H1 (cell line): ENCODE measurements around the gene NR4A2. TPM values are rescaled to one million over a fixed set of nuclear protein-coding genes. Genes with fewer than 3 reads are reported as not detected.

Source experiments
- CTCF ChIA-PET: fragments of 300-600 bp; sonication (Branson Sonifier 250); formaldehyde crosslinking; loops from one replicate; lab custom pipeline; 2021; ENCODE audit not compliant: partially characterized antibody; lab: Charles Lee
- POLR2A ChIA-PET: fragments of 300-600 bp; sonication (Branson Sonifier 250); formaldehyde crosslinking; loops from one replicate; lab custom pipeline; 2021; ENCODE audit warnings: inconsistent platforms; ENCODE audit not compliant: partially characterized antibody; lab: Charles Lee
- DNase-seq, 2 experiments: peaks; one replicate each; pipeline versions ENCODE4 v3.0.0 to v3.0.0-alpha.2; 2010 to 2022; ENCODE audit warnings: low spot score in 2 of 2, low read depth in 1 of 2, mixed read lengths in 1 of 2
- FAIRE-seq: peaks from 2 replicates; lab custom pipeline; 2011; peaks lifted over from hg19 to GRCh38; lab: Jason Lieb, UNC
- H2AFZ ChIP-seq: 2 replicates; pipeline ENCODE4 v1.8.1; 2012; ENCODE audit warnings: low read length, inconsistent platforms
- H2AK5ac ChIP-seq: 2 replicates; pipeline ENCODE4 v1.6.1; 2013; ENCODE audit warnings: low read depth, low read length
- H2BK120ac ChIP-seq: replicated peaks from 2 replicates; pipeline ENCODE3; 2013; ENCODE audit warnings: low read depth, low read length, inconsistent platforms
- H2BK12ac ChIP-seq: 2 replicates; pipeline ENCODE4 v1.6.1; 2013; ENCODE audit warnings: low read depth, low read length
- H2BK15ac ChIP-seq: 2 replicates; pipeline ENCODE4 v1.6.1; 2013; ENCODE audit warnings: low read length
- H2BK20ac ChIP-seq: 2 replicates; pipeline ENCODE4 v1.6.1; 2013; ENCODE audit warnings: low read length
- H2BK5ac ChIP-seq: 2 replicates; pipeline ENCODE4 v1.6.1; 2013; ENCODE audit warnings: low read depth, low read length
- H3K14ac ChIP-seq: 2 replicates; pipeline ENCODE4 v1.6.1; 2013; ENCODE audit warnings: inconsistent platforms; ENCODE audit not compliant: insufficient read length
- H3K18ac ChIP-seq: 2 replicates; pipeline ENCODE4 v1.6.1; 2013; ENCODE audit warnings: low read length; ENCODE audit errors: extremely low read depth
- H3K23ac ChIP-seq: 2 replicates; pipeline ENCODE4 v1.6.1; 2013; ENCODE audit warnings: inconsistent platforms; ENCODE audit not compliant: insufficient read length
- H3K23me2 ChIP-seq: 2 replicates; pipeline ENCODE4 v1.6.1; 2013; ENCODE audit warnings: low read depth, low read length
- H3K27ac ChIP-seq: 2 replicates; pipeline ENCODE4 v1.6.1; 2011; ENCODE audit warnings: low read depth, low read length, inconsistent platforms
- H3K27me3 ChIP-seq, 4 experiments: replicated peaks in 1 of 4; 1 replicate in 1 of 4; 2 replicates in 3 of 4; pipeline versions ENCODE4 v1.6.1 to v1.8.1; 2011 to 2013; ENCODE audit warnings: low read length in 3 of 4, mild to moderate bottlenecking in 3 of 4, inconsistent platforms in 2 of 4, mixed read lengths in 2 of 4, moderate library complexity in 1 of 4; ENCODE audit not compliant: control insufficient read depth in 3 of 4, insufficient read depth in 3 of 4; ENCODE audit errors: extremely low read depth in 1 of 4
- H3K36me3 ChIP-seq, 4 experiments: 2 replicates each; pipeline versions ENCODE4 v1.6.1 to v1.8.1; 2011 to 2013; ENCODE audit warnings: mild to moderate bottlenecking in 4 of 4, low read length in 3 of 4, moderate library complexity in 2 of 4, control low read depth in 1 of 4, inconsistent platforms in 1 of 4; ENCODE audit not compliant: insufficient read depth in 4 of 4, control insufficient read depth in 2 of 4
- H3K4ac ChIP-seq: replicated peaks from 2 replicates; pipeline ENCODE3; 2013; ENCODE audit warnings: low read length, low read depth, mixed read lengths, inconsistent platforms; ENCODE audit not compliant: insufficient read length
- H3K4me1 ChIP-seq, 4 experiments: replicated peaks in 1 of 4; 1 replicate in 1 of 4; 2 replicates in 3 of 4; pipeline versions ENCODE4 v1.6.1 to v1.8.1; 2011 to 2013; ENCODE audit warnings: low read length in 3 of 4, inconsistent platforms in 2 of 4, mixed read lengths in 1 of 4; ENCODE audit not compliant: insufficient read depth in 4 of 4, control insufficient read depth in 3 of 4
- H3K4me2 ChIP-seq, 2 experiments: 2 replicates each; pipeline versions ENCODE4 v1.6.1 to v1.8.1; 2011 to 2013; ENCODE audit warnings: low read depth in 2 of 2, low read length in 2 of 2, control low read depth in 1 of 2, inconsistent platforms in 1 of 2, mild to moderate bottlenecking in 1 of 2; ENCODE audit not compliant: insufficient read depth in 1 of 2
- H3K4me3 ChIP-seq, 4 experiments: fragments of 200-600, 300-600 bp in 1 of 4; sonication (generic), shearing (Covaris generic), sonication (Bioruptor Twin) in 1 of 4; 2 replicates each; pipeline versions ENCODE4 v1.5.1 to v1.8.1; 2011 to 2016; ENCODE audit warnings: low read length in 4 of 4, low read depth in 3 of 4, control low read depth in 2 of 4, inconsistent platforms in 2 of 4, mild to moderate bottlenecking in 2 of 4, mixed read lengths in 1 of 4, moderate library complexity in 1 of 4; ENCODE audit not compliant: insufficient read depth in 2 of 4; ENCODE audit errors: extremely low read depth in 1 of 4
- H3K56ac ChIP-seq: replicated peaks from 2 replicates; pipeline ENCODE3; 2013; ENCODE audit warnings: low read depth, mild to moderate bottlenecking, mixed read lengths, low read length, inconsistent platforms; ENCODE audit not compliant: insufficient read length
- H3K79me1 ChIP-seq: 2 replicates; pipeline ENCODE4 v1.6.1; 2013; ENCODE audit warnings: low read depth, low read length, control low read depth
- H3K79me2 ChIP-seq, 2 experiments: 2 replicates each; pipeline versions ENCODE4 v1.6.1 to v1.8.1; 2012 to 2013; ENCODE audit warnings: low read length in 2 of 2, mild to moderate bottlenecking in 2 of 2, inconsistent platforms in 1 of 2; ENCODE audit not compliant: insufficient read depth in 2 of 2, control insufficient read depth in 1 of 2
- H3K9ac ChIP-seq, 4 experiments: replicated peaks in 1 of 4; 1 replicate in 1 of 4; 2 replicates in 3 of 4; pipeline versions ENCODE4 v1.6.1 to v1.8.1; 2011 to 2013; ENCODE audit warnings: low read depth in 3 of 4, low read length in 3 of 4, control low read depth in 2 of 4, mild to moderate bottlenecking in 2 of 4, moderate library complexity in 2 of 4, inconsistent platforms in 1 of 4; ENCODE audit errors: extremely low read depth in 1 of 4
- H3K9me3 ChIP-seq, 2 experiments: 2 replicates each; pipeline versions ENCODE4 v1.6.1 to v1.8.1; 2012 to 2013; ENCODE audit warnings: mild to moderate bottlenecking in 2 of 2, moderate library complexity in 2 of 2, control low read depth in 1 of 2, inconsistent platforms in 1 of 2, low read depth in 1 of 2, low read length in 1 of 2, mixed read lengths in 1 of 2; ENCODE audit not compliant: insufficient read depth in 2 of 2
- H4K20me1 ChIP-seq, 2 experiments: replicated peaks in 1 of 2; 2 replicates each; pipeline versions ENCODE3 to v1.8.1; 2011 to 2013; ENCODE audit warnings: inconsistent platforms in 2 of 2, low read length in 2 of 2, mild to moderate bottlenecking in 1 of 2; ENCODE audit not compliant: insufficient read depth in 2 of 2, control insufficient read depth in 1 of 2
- H4K5ac ChIP-seq: 2 replicates; pipeline ENCODE4 v1.6.1; 2013; ENCODE audit warnings: low read length, low read depth, mixed read lengths, inconsistent platforms; ENCODE audit not compliant: insufficient read length
- H4K8ac ChIP-seq: 2 replicates; pipeline ENCODE4 v1.8.0; 2013; ENCODE audit warnings: mild to moderate bottlenecking, moderate library complexity, low read length, inconsistent platforms; ENCODE audit not compliant: insufficient read depth; ENCODE audit errors: extremely low read depth
- H4K91ac ChIP-seq: replicated peaks from 2 replicates; pipeline ENCODE3; 2013; ENCODE audit warnings: low read length, mixed read lengths, inconsistent platforms; ENCODE audit not compliant: insufficient read length
- FOSL1 ChIP-seq: IDR thresholded peaks from 2 replicates; pipeline ENCODE4 v1.6.1; 2011; ENCODE audit warnings: mild to moderate bottlenecking, low read depth, low read length, moderate library complexity; ENCODE audit not compliant: insufficient read depth
- HDAC6 ChIP-seq: IDR thresholded peaks from one replicate; pipeline ENCODE4 v1.7.1; 2012; ENCODE audit warnings: low read depth, mild to moderate bottlenecking, inconsistent platforms, low read length, moderate library complexity
- WGBS, 2 experiments: shearing (Covaris generic) in 1 of 2; methylation state at CpG; one replicate each; pipeline versions ENCODE4 v1.1.6 to v1.1.7; 2013 to 2015; ENCODE audit warnings: low lambda C conversion rate in 2 of 2, mixed read lengths in 2 of 2, inconsistent platforms in 1 of 2, low coverage in 1 of 2, missing lambda C conversion rate in 1 of 2; ENCODE audit not compliant: insufficient replicate concordance in 2 of 2, insufficient coverage in 1 of 2, insufficient read length in 1 of 2; ENCODE audit errors: extremely low coverage in 1 of 2, missing lambda C conversion rate in 1 of 2; 5-methylcytosine and 5-hydroxymethylcytosine counted together
- polyA plus RNA-seq, 7 experiments: library from polyadenylated mRNA; depleted of rRNA in 3 of 7; stranded (reverse) in 5 of 7; unstranded in 2 of 7; fragments of >200 nt in 5 of 7; fragments of 200-250 nt in 2 of 7; gene quantifications; 1 replicate in 5 of 7; 2 replicates in 1 of 7; 4 replicates in 1 of 7; pipeline versions ENCODE4 v1.2.1 to v1.2.3, GENCODE V29; 2011 to 2013; ENCODE audit warnings: missing spikeins in 2 of 7, mixed read lengths in 2 of 7
- total RNA-seq: library from RNA; stranded (reverse); fragmentation: NEBNext Ultra II Directional; extraction: Animal tissue kit (Norgen Biotek cat#: 25700); gene quantifications from 2 replicates; pipeline ENCODE4 v1.2.1, GENCODE V29; 2021

The NR4A2 gene
- total and polyA plus RNA-seq, 2 of the 8 experiments (the other 6 are each of a cell fraction or from before 2014, with no cell fraction given) = 0.15 to 1.7 TPM

- H3K14ac ChIP-seq = no peak overlapping the region
- H3K23ac ChIP-seq = no peak overlapping the region
- no peak overlapping the region for H4K5ac ChIP-seq
- no peaks in the 10 kb centered on the region for H3K79me2 ChIP-seq
- FAIRE-seq (no peak), DNase-seq (no peak)
- H3K79me1 ChIP-seq = no peaks in the 10 kb centered on the region
- no peak overlapping the region for H3K27ac ChIP-seq
- H3K9me3 ChIP-seq = no peaks in the 10 kb centered on the region; a peak in 1 of 4 replicates
- WGBS, 2 experiments = 85% methylated on average over 3 of the region's 3 CpGs; no CpG with 5 or more reads in 1 of the 2 experiments
- H3K27me3 ChIP-seq = peaks cover 0 to 3% (median 1%) of the 10 kb centered on the region in 4 experiments; a peak in 3 of 7 replicates
- no peak overlapping the region for H2AFZ ChIP-seq
- no peaks in the 10 kb centered on the region for H3K4me1 ChIP-seq
- H3K18ac ChIP-seq = no peak overlapping the region
- ChIA-PET CTCF (interaction anchor here (0.8 to 2.2 kb wide), 6 partner anchors 12 to 53 kb away, joined by 3 to 20 read pairs (median 3); no protein-coding TSS in a partner anchor), POLR2A (no interaction called here)
- H4K91ac ChIP-seq = no peak overlapping the region
- H2BK20ac ChIP-seq = no peak overlapping the region
- H3K4ac ChIP-seq = no peak overlapping the region
- 0 out of 2 replicates have a peak overlapping the region, but pooled peaks have one; percentile 29 for H2AK5ac ChIP-seq
- no peaks in the 10 kb centered on the region for H3K36me3 ChIP-seq
- H2BK15ac ChIP-seq = no peak overlapping the region
- H4K20me1 ChIP-seq = no peaks in the 10 kb centered on the region
- H3K4me2 ChIP-seq = no peak overlapping the region
- no peak overlapping the region for H4K8ac ChIP-seq
- no peak overlapping the region for H3K56ac ChIP-seq
- no peak overlapping the region for H2BK5ac ChIP-seq
- H2BK120ac ChIP-seq = no peak overlapping the region
- no peak overlapping the region for H3K9ac ChIP-seq
- H3K23me2 ChIP-seq = no peaks in the 10 kb centered on the region
- no peak overlapping the region for H3K4me3 ChIP-seq
- H2BK12ac ChIP-seq = no peak overlapping the region
- TF ChIP-seq HDAC6 = no peak
- TF ChIP-seq FOSL1 = no peak
These were observed 14.9 kb upstream of the NR4A2 start for GRCh38 chr2:156347431-156347830.
